GM18867 (cell line): ENCODE data around the gene MYO9B.

Source experiments
- ATAC-seq: cut with Tn5 transposase; IDR thresholded peaks from one replicate; pipeline ENCODE4 v1.9.1; 2021; ENCODE audit warnings: mild to moderate bottlenecking, moderate library complexity; ENCODE audit not compliant: unreplicated experiment

MYO9B gene

GRCh38 chr19:17260842-17261325, 185.3 kb downstream of the MYO9B start:
- peak; percentile 73 for ATAC-seq

- ATAC-seq = no peak
Measured at GRCh38 chr19:17262557-17262956, 187.0 kb downstream of the MYO9B start.
